Small intestine (tissue), 7 donors: ENCODE measurements around the gene ATAD2B. TPM values are rescaled to one million over a fixed set of nuclear protein-coding genes. Genes with fewer than 3 reads are reported as not detected.

Source experiments
- DNase-seq, 2 donors: peaks; one replicate each; pipeline versions ENCODE4 v3.0.0 to v3.0.0-alpha.2; 2013
- FAIRE-seq: peaks from 2 replicates; lab custom pipeline; 2012; peaks lifted over from hg19 to GRCh38; lab: Jason Lieb, UNC
- H3K27ac ChIP-seq, 3 donors: one replicate each; pipeline ENCODE4 v1.5.1; 2013; ENCODE audit warnings: low read length in 2 of 3, mild to moderate bottlenecking in 2 of 3, control low read depth in 1 of 3, inconsistent platforms in 1 of 3, low read depth in 1 of 3, moderate library complexity in 1 of 3
- H3K27me3 ChIP-seq, 3 donors: one replicate each; pipeline ENCODE4 v1.6.1; 2013; ENCODE audit warnings: low read length in 3 of 3, inconsistent platforms in 1 of 3; ENCODE audit not compliant: control insufficient read depth in 3 of 3, insufficient read depth in 3 of 3
- H3K36me3 ChIP-seq, 3 donors: one replicate each; pipeline ENCODE4 v1.6.1; 2013; ENCODE audit warnings: low read length in 3 of 3, inconsistent platforms in 1 of 3, low read depth in 1 of 3, mild to moderate bottlenecking in 1 of 3, moderate library complexity in 1 of 3; ENCODE audit not compliant: control insufficient read depth in 3 of 3, insufficient read depth in 2 of 3
- H3K4me1 ChIP-seq, 3 donors: one replicate each; pipeline ENCODE4 v1.6.1; 2013; ENCODE audit warnings: low read length in 2 of 3, inconsistent platforms in 1 of 3, low read depth in 1 of 3, mild to moderate bottlenecking in 1 of 3, moderate library complexity in 1 of 3; ENCODE audit not compliant: control insufficient read depth in 3 of 3, insufficient read depth in 2 of 3
- H3K4me3 ChIP-seq, 3 donors: one replicate each; pipeline ENCODE4 v1.5.1; 2013; ENCODE audit warnings: low read length in 3 of 3, control low read depth in 1 of 3, inconsistent platforms in 1 of 3, low read depth in 1 of 3, mild to moderate bottlenecking in 1 of 3, moderate library complexity in 1 of 3
- H3K9me3 ChIP-seq, 2 donors: one replicate each; pipeline ENCODE4 v1.6.1; 2013; ENCODE audit warnings: low read depth in 1 of 2, low read length in 1 of 2; ENCODE audit not compliant: control insufficient read depth in 2 of 2, insufficient read depth in 1 of 2
- WGBS, 3 donors: extraction: QIAGEN DNeasy Blood & Tissue Kit; methylation state at CpG; one replicate each; pipeline ENCODE4 v1.1.7; 2013; 5-methylcytosine and 5-hydroxymethylcytosine counted together
- polyA plus RNA-seq, 4 donors: library from polyadenylated mRNA; stranded (reverse) in 3 of 4; unstranded in 1 of 4; fragments of 200-250 nt in 3 of 4; fragments of 120-200 nt in 1 of 4; gene quantifications; one replicate each; pipeline versions ENCODE4 v1.2.1 to v1.2.3, GENCODE V29; 2013
- donor health status: healthy with polysubstance abuse.
- donor health status: control.
- donor health status: control.
- donor health status: Bipolar disorder and iron deficiency.
- donor health status: healthy.

ATAD2B gene
- polyA plus RNA-seq, 4 donors = 4.0 to 12.3 (median 6.9) TPM

DNA sequence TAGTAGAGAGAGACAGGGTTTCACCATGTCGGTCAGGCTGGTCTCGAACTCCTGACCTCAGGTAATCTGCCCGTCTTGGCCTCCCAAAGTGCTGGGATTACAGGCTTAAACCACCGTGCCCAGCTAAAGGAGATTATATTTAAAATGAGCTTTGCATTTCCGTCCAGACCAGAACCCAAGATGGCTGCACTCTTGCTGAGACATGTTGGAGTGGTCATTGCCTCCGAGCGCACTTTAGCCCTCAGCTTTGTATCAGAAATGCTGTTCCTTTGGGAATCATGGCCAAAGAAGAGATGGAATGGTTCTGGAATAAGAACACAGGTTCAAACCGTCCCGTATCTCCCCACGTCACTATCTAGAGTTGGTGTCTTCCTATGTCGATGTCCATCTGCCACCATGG, 16.7 kb upstream of the ATAD2B start:
- Histone ChIP-seq H3K36me3 (peaks cover 0 to 4% (median 0%) of the 10 kb centered on the region in 3 donors), H3K27ac (peak overlapping the region in 1 of 3 donors; percentile 0), H3K27me3 (no peaks in the 10 kb centered on the region), H3K9me3 (no peaks in the 10 kb centered on the region), H3K4me1 (peaks cover 0 to 8% (median 2%) of the 10 kb centered on the region in 3 donors), H3K4me3 (no peak overlapping the region)
- DNase-seq = no peak
- FAIRE-seq = no peak
- 97 to 98% (median 98%) methylated on average over 11 of the region's 11 CpGs for WGBS, 3 donors

- DNase-seq = no peak
- no peak for FAIRE-seq
- no peak overlapping the region for H3K27ac ChIP-seq
- 52 to 80% (median 67%) methylated on average over 8 of the region's 8 CpGs for WGBS, 3 donors
- no peaks in the 10 kb centered on the region for H3K27me3 ChIP-seq
- H3K36me3 ChIP-seq = peaks cover 0 to 4% (median 0%) of the 10 kb centered on the region in 3 donors
- H3K4me3 ChIP-seq = peak overlapping the region in 2 of 3 donors; percentile 80 to 95
- H3K9me3 ChIP-seq = no peaks in the 10 kb centered on the region
- peaks cover 0 to 8% (median 2%) of the 10 kb centered on the region in 3 donors for H3K4me1 ChIP-seq
Measured at GRCh38 chr2:23941644-23942043, 14.7 kb upstream of the ATAD2B start.

DNA sequence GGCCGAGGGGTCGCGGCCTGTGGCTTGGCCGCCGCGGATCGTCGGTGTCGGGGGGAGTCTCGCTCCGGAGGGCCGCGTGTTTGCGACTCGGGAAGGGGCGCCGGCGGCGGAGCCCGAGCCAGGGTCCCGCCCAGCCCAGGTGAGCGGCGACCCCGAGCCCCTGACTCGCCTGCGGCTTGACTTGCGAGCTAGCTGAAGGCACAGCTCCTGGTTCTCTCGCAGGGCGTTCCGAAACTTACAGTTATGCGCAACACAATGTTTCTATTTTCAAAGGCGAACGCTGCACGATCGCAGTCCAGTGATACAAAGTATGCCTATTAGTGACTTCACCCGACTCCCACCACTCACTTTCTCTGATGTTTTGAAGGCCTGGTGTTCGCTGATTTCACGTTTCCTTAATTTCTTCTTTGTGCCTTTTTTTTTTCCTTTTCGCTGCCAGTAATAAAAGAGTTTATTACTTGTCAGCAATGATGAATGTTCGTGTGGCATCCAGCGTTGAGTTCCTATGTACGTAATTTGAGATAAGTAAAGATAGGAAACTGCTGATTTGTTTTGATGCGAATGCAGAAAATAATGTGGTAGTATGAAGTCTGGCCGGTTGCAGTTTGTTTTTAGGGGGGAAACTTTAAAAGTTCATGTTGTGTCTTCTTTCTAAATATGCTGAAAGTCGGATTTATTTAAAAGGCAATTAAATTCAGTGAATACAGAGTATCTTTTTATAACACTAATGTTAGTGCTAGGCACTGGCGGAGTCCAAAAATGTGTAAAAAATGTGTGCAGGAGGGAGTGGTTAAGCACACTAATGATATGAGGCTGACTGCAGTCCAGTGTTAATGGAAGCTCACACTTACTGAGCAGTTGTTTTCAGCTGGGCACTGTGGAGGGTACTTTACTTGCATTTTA, 14.0 kb upstream of the ATAD2B start:
- 1 to 2% (median 1%) methylated on average over 29 to 46 of the region's 46 CpGs for WGBS, 3 donors
- FAIRE-seq = no peak
- Histone ChIP-seq H3K36me3 (peaks cover 0 to 4% (median 0%) of the 10 kb centered on the region in 3 donors), H3K9me3 (no peaks in the 10 kb centered on the region), H3K27me3 (no peaks in the 10 kb centered on the region), H3K4me3 (peak overlapping the region; percentile 80 to 95 (median 88)), H3K27ac (peak overlapping the region; percentile 91 to 97 (median 95)), H3K4me1 (peaks cover 0 to 8% (median 2%) of the 10 kb centered on the region in 3 donors)
- peak; percentile 68 to 81 for DNase-seq

DNA sequence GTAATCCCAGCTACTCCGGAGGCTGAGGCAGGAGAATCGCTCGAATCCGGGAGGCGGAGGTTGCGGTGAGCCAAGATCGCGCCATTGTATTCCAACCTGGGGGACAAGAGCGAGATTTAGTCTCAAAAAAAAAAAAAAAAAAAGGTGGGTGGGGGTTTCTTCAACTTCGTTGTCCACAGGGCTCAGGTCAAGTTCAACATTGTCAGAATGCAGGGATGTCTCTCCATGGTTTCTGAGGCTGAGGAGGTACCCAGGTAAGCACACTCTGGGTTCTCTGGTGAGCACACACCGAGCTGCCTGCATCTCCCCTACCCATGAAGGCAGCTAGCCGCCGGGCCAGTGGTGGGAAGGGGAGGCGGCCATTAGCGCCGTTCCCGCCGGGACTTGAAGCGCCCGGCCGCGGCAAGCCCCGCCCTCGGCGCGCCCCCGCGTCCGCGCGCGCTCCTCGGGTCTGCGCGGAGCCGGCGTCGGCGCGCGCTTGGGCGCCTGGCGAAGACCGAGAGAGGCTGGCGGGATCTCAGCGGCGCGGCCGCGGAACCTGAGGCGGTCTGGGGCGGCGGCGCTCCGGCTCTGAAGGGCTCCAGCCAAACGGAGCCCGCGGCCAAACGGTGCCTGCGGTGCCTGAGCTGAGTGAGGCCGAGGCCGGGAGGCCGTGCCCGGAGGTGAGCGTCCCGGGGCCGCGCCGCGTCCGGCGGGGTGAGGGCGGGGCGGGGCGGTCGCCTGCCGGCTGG, 13.2 kb upstream of the ATAD2B start, which contains the start of gene UBXN2A:
Gene UBXN2A, plus strand, starts transcription at position 477 of the 731 bp plus-strand sequence. CDS start 17,852 bp downstream, outside the sequence.
- FAIRE-seq (no peak), DNase-seq (peak; percentile 81 to 96)
- H3K4me3 ChIP-seq = peak within 1 kb of the TSS; percentile 80 to 95 (median 88)
- peak within 1 kb of the TSS; percentile 91 to 97 (median 95) for H3K27ac ChIP-seq
- H3K9me3 ChIP-seq = no peaks in the 10 kb centered on the region
- H3K36me3 ChIP-seq = peaks cover 0 to 4% (median 0%) of the 10 kb centered on the region in 3 donors
- no peaks in the 10 kb centered on the region for H3K27me3 ChIP-seq
- 0 to 1% (median 0%) methylated on average over 47 to 77 of the region's 77 CpGs for WGBS, 3 donors
- peaks cover 0 to 8% (median 2%) of the 10 kb centered on the region in 3 donors for H3K4me1 ChIP-seq

- peaks cover 0 to under 1% (median 0%) of the 10 kb centered on the region in 3 donors for H3K4me1 ChIP-seq
- H3K36me3 ChIP-seq = peaks cover 0 to 8% (median 0%) of the 10 kb centered on the region in 3 donors
- DNase-seq = no peak
- no peak for FAIRE-seq
- no peak overlapping the region for H3K4me3 ChIP-seq
- WGBS, 3 donors = 69 to 81% (median 78%) methylated on average over 1 of the region's 1 CpG
- no peak overlapping the region for H3K27ac ChIP-seq
- no peaks in the 10 kb centered on the region for H3K27me3 ChIP-seq
- no peaks in the 10 kb centered on the region for H3K9me3 ChIP-seq
Measured at GRCh38 chr2:23934259-23934658, 7.3 kb upstream of the ATAD2B start.

- Histone ChIP-seq H3K9me3 (no peaks in the 10 kb centered on the region), H3K4me3 (peak overlapping the region; percentile 92 to 99 (median 98)), H3K4me1 (peaks cover 2 to 10% (median 4%) of the 10 kb centered on the region in 3 donors), H3K27ac (peak overlapping the region; percentile 95 to 99 (median 99)), H3K36me3 (peaks cover 0 to 9% (median 0%) of the 10 kb centered on the region in 3 donors), H3K27me3 (no peaks in the 10 kb centered on the region)
- DNase-seq = no peak
- no peak for FAIRE-seq
- 0 to 1% (median 0%) methylated on average over 37 to 39 of the region's 39 CpGs for WGBS, 3 donors
Measured at GRCh38 chr2:23926290-23926749, 603 bp downstream of the ATAD2B start.

DNA sequence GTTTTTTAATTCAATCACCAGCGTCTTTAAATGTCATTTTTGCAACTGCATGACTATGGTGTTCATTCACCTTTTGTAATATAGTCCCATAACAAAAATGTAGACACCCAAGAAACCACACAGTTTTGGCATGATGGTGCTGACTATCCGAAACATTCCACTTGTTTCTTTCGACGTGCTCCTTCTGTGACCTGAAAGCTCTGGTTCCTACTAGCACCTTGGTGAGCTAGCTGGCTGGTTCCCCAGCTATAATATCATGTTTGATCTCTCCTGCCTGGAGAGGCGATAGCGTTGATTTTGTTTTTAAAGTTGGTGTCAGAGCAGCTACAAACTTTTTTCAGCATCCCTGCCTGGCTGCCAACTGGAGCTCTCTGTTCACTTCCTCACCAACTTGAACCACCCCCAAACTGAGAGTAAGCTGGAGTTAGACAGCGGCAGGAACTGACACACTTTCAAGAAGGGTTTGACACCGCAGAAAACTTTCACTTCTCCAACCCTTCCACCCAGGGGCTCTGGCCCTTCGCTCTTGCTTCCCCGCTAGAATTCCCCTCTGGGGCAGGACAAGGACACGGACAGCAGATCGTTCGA, 1.1 kb downstream of the ATAD2B start:
- H3K36me3 ChIP-seq = peaks cover 0 to 4% (median 0%) of the 10 kb centered on the region in 3 donors
- FAIRE-seq (no peak), DNase-seq (peak; percentile 73 to 77)
- whole genome bisulfite sequencing, 3 donors = 0 to 2% (median 1%) methylated on average over 13 of the region's 13 CpGs
- no peaks in the 10 kb centered on the region for H3K9me3 ChIP-seq
- H3K4me3 ChIP-seq = peak overlapping the region; percentile 92 to 99 (median 98)
- peak overlapping the region; percentile 95 to 99 (median 99) for H3K27ac ChIP-seq
- peaks cover 2 to 10% (median 4%) of the 10 kb centered on the region in 3 donors for H3K4me1 ChIP-seq
- H3K27me3 ChIP-seq = no peaks in the 10 kb centered on the region
